HepG2 (cell line): Measurements from ENCODE around the gene GDF9. TPM values are rescaled to one million over a fixed set of nuclear protein-coding genes. Genes with fewer than 3 reads are reported as not detected.
A peak's percentile ranks its signal among the peaks of the same experiment; 100 is the strongest.

Experiments
- AHR ChIP-seq: IDR thresholded peaks from 2 replicates; pipeline ENCODE4 v1.6.1; 2018; ENCODE audit warnings: missing genetic modification reagents, missing compliant biosample characterization
- BRD4 ChIP-seq: sonication (generic); formaldehyde crosslinking; IDR thresholded peaks from 2 replicates; pipeline ENCODE4 v1.4.0; 2020; ENCODE audit warnings: missing genetic modification reagents
- DNMT3B ChIP-seq: conservative IDR thresholded peaks from 2 replicates; pipeline ENCODE4 v1.6.1; 2016; ENCODE audit warnings: missing biosample characterization, control low read depth
- GABPB1 ChIP-seq: IDR thresholded peaks from 2 replicates; pipeline ENCODE4 v1.6.1; 2016; ENCODE audit warnings: mild to moderate bottlenecking, missing genetic modification reagents, moderate library complexity, missing compliant biosample characterization
- KLF6 ChIP-seq: IDR thresholded peaks from 2 replicates; pipeline ENCODE4 v1.8.0; 2016; ENCODE audit warnings: missing biosample characterization, missing genetic modification reagents
- PRMT3 ChIP-seq: sonication (generic); formaldehyde crosslinking; IDR thresholded peaks from 2 replicates; pipeline ENCODE4 v1.8.1; 2022; ENCODE audit warnings: low read depth, mild to moderate bottlenecking, moderate library complexity, missing genetic modification reagents, borderline replicate concordance
- SMAD9 ChIP-seq: sonication (generic); formaldehyde crosslinking; IDR thresholded peaks from 2 replicates; pipeline ENCODE4 v1.5.1; 2020; ENCODE audit warnings: mild to moderate bottlenecking, missing genetic modification reagents
- ZNF10 ChIP-seq: sonication (generic); formaldehyde crosslinking; IDR thresholded peaks from 2 replicates; pipeline ENCODE4 v1.4.0; 2020; ENCODE audit warnings: mild to moderate bottlenecking, low read depth, missing genetic modification reagents, borderline replicate concordance
- ZNF224 ChIP-seq: sonication (generic); formaldehyde crosslinking; IDR thresholded peaks from 2 replicates; pipeline ENCODE4 v1.5.0; 2020; ENCODE audit warnings: mild to moderate bottlenecking, missing genetic modification reagents
- ZNF3 ChIP-seq: IDR thresholded peaks from 2 replicates; pipeline ENCODE4 v1.7.0; 2017; ENCODE audit warnings: inconsistent platforms
- ZNF556 ChIP-seq: sonication (generic); formaldehyde crosslinking; IDR thresholded peaks from 2 replicates; pipeline ENCODE4 v1.4.0; 2020; ENCODE audit warnings: mild to moderate bottlenecking, missing genetic modification reagents, borderline replicate concordance
- ZNF607 ChIP-seq: sonication (generic); formaldehyde crosslinking; IDR thresholded peaks from 2 replicates; pipeline ENCODE4 v1.5.1; 2020; ENCODE audit warnings: missing genetic modification reagents, mild to moderate bottlenecking, borderline replicate concordance
- ZNF609 ChIP-seq: sonication (generic); formaldehyde crosslinking; IDR thresholded peaks from 2 replicates; pipeline ENCODE4 v1.4.0; 2020; ENCODE audit warnings: mild to moderate bottlenecking, missing genetic modification reagents, borderline replicate concordance
- ZNF737 ChIP-seq: sonication (generic); formaldehyde crosslinking; IDR thresholded peaks from 2 replicates; pipeline ENCODE4 v1.5.0; 2020; ENCODE audit warnings: missing genetic modification reagents, mild to moderate bottlenecking, borderline replicate concordance
- ZNF790 ChIP-seq: sonication (generic); formaldehyde crosslinking; IDR thresholded peaks from 2 replicates; pipeline ENCODE4 v1.8.0; 2022; ENCODE audit warnings: missing genetic modification reagents, mild to moderate bottlenecking, borderline replicate concordance
- polyA plus RNA-seq, 8 experiments: library from polyadenylated mRNA; depleted of rRNA in 3 of 8; stranded (reverse) in 7 of 8; unstranded in 1 of 8; fragments of >200 nt; fragmentation: Illumina TruSeq in 4 of 8; extraction: Trizol in 4 of 8; gene quantifications; 2 replicates each; pipeline versions ENCODE4 v1.2.1 to v1.2.3, GENCODE V29; 2011 to 2016; ENCODE audit warnings: low read depth in 4 of 8, missing spikeins in 1 of 8, mixed read lengths in 1 of 8; ENCODE audit not compliant: insufficient read depth in 1 of 8
- total RNA-seq, 5 experiments: library from RNA; depleted of rRNA; stranded (reverse); fragments of >200 nt; fragmentation: Illumina TruSeq; extraction: Trizol; gene quantifications; 2 replicates each; pipeline ENCODE4 v1.2.3, GENCODE V29; 2016; ENCODE audit warnings: low read depth in 1 of 5
- TF ChIP-seq, protein P1 (sequence below): sonication (generic); formaldehyde crosslinking; IDR thresholded peaks from 2 replicates; pipeline ENCODE4 v1.5.0; 2020; ENCODE audit warnings: mild to moderate bottlenecking, missing genetic modification reagents
- TF ChIP-seq, protein P2 (sequence below): sonication (generic); formaldehyde crosslinking; IDR thresholded peaks from 2 replicates; pipeline ENCODE4 v1.5.0; 2020; ENCODE audit warnings: missing genetic modification reagents
- TF ChIP-seq, protein P3 (sequence below): IDR thresholded peaks from 2 replicates; pipeline ENCODE4 v1.6.1; 2016; ENCODE audit warnings: low read depth

GDF9 gene
- total and polyA plus RNA-seq, 2 of the 13 experiments (the other 11 are each of a cell fraction or from before 2014, with no cell fraction given), result 0.33 to 0.38 TPM

- peak; percentile 61; the same call in 1 of the 2 replicates for TF ChIP-seq ZNF737 (CRISPR knock-in tag)
- TF ChIP-seq, protein P1, sequence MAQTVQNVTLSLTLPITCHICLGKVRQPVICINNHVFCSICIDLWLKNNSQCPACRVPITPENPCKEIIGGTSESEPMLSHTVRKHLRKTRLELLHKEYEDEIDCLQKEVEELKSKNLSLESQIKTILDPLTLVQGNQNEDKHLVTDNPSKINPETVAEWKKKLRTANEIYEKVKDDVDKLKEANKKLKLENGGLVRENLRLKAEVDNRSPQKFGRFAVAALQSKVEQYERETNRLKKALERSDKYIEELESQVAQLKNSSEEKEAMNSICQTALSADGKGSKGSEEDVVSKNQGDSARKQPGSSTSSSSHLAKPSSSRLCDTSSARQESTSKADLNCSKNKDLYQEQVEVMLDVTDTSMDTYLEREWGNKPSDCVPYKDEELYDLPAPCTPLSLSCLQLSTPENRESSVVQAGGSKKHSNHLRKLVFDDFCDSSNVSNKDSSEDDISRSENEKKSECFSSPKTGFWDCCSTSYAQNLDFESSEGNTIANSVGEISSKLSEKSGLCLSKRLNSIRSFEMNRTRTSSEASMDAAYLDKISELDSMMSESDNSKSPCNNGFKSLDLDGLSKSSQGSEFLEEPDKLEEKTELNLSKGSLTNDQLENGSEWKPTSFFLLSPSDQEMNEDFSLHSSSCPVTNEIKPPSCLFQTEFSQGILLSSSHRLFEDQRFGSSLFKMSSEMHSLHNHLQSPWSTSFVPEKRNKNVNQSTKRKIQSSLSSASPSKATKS (CRISPR knock-in tag), result no peak
- no peak for TF ChIP-seq GABPB1 (CRISPR knock-in tag)
- no peak for TF ChIP-seq DNMT3B
- TF ChIP-seq SMAD9 (CRISPR knock-in tag), result no peak
- peak; percentile 35; the same call in 1 of the 2 replicates for TF ChIP-seq BRD4 (CRISPR knock-in tag)
- peak; percentile 98; the same call in 1 of the 2 replicates for TF ChIP-seq ZNF10 (CRISPR knock-in tag)
- TF ChIP-seq AHR (CRISPR knock-in tag), result 0 out of 2 replicates have a peak, but pooled peaks have one; percentile 3
- TF ChIP-seq ZNF224 (CRISPR knock-in tag), result no peak
- TF ChIP-seq, protein P2, sequence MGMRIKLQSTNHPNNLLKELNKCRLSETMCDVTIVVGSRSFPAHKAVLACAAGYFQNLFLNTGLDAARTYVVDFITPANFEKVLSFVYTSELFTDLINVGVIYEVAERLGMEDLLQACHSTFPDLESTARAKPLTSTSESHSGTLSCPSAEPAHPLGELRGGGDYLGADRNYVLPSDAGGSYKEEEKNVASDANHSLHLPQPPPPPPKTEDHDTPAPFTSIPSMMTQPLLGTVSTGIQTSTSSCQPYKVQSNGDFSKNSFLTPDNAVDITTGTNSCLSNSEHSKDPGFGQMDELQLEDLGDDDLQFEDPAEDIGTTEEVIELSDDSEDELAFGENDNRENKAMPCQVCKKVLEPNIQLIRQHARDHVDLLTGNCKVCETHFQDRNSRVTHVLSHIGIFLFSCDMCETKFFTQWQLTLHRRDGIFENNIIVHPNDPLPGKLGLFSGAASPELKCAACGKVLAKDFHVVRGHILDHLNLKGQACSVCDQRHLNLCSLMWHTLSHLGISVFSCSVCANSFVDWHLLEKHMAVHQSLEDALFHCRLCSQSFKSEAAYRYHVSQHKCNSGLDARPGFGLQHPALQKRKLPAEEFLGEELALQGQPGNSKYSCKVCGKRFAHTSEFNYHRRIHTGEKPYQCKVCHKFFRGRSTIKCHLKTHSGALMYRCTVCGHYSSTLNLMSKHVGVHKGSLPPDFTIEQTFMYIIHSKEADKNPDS (CRISPR knock-in tag), result no peak
- peak; percentile 44 for TF ChIP-seq KLF6 (CRISPR knock-in tag)
- no peak for TF ChIP-seq ZNF3 (CRISPR knock-in tag)
- TF ChIP-seq ZNF556 (CRISPR knock-in tag), result no peak
- no peak for TF ChIP-seq PRMT3 (CRISPR knock-in tag)
- TF ChIP-seq, protein P3, sequence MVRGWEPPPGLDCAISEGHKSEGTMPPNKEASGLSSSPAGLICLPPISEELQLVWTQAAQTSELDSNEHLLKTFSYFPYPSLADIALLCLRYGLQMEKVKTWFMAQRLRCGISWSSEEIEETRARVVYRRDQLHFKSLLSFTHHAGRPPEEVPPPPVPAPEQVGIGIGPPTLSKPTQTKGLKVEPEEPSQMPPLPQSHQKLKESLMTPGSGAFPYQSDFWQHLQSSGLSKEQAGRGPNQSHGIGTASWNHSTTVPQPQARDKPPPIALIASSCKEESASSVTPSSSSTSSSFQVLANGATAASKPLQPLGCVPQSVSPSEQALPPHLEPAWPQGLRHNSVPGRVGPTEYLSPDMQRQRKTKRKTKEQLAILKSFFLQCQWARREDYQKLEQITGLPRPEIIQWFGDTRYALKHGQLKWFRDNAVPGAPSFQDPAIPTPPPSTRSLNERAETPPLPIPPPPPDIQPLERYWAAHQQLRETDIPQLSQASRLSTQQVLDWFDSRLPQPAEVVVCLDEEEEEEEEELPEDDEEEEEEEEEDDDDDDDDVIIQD (CRISPR knock-in tag), result no peak
- TF ChIP-seq ZNF790 (CRISPR knock-in tag), result no peak
- no peak for TF ChIP-seq ZNF609 (CRISPR knock-in tag)
- TF ChIP-seq ZNF607, result no peak
Observed at GRCh38 chr5:132865668-132866341, 464 bp downstream of the GDF9 start (continued).
